ENCODE results near the gene RNF157. TPM values are rescaled to one million over a fixed set of nuclear protein-coding genes. Genes with fewer than 3 reads are reported as not detected.

Gene RNF157
- total and polyA plus RNA-seq, 3 experiments from 2014 or later: 10.7 to 13.9 (median 13.9) TPM

DNA sequence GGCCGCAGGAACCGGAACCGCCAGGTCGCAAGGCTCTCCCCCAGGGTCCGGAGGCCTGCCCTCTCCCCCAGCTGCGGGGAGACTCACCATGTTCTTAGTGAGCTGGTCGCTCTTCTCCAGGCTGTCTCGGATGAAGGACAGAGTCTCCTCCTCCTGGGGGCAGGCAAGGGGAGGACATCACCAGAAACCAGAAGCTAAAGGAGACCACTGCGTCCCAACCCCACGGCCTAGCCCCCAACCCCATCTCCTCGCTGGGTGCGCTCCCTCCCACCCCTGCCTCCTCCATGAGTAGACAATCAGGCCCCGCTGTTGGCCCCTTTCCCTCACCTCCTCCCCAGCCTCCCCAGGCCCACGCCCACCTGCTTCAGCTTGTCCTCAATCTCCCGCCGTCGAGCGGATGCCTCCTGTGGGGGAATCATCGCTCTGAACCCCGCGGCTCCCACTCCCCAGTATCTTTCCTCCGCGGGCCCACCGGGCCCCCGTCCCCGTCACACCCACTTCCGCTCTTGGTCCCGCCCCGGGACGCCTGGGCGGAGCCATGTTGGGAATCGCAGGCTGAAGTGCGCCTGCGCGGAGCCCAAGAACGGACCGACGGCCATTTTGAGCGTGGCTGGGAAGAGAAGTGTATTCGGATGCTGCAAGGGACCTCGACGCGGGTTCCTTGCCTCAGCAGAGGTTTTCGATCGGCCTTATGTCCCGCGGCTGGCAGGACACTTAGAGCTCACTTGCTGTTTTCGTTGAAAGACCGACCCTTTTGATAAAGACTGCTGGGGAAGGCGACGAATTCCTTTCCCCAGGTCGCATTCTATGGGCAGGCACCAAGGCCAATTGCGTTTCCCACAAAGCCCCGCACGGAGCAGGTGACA, 136.8 kb downstream of the RNF157 start, which contains the start of gene EXOC7:
Gene EXOC7 (minus strand): TSS at position 514 of the 866 bp plus-strand sequence. CDS start 95 bp downstream, at position 419.
- DNase-seq: peak; percentile 89 to 95 (median 90)
- no peaks in the 10 kb centered on the region for H3K9me3 ChIP-seq (ENCODE audit: low read length)
- peaks cover 0 to 41% (median 7%) of the 10 kb centered on the region in 3 donors for H3K36me3 Mint-ChIP-seq
- H3K36me3 ChIP-seq (ENCODE audit: insufficient read depth, low read length): peaks cover 5% of the 10 kb centered on the region
- POLR2A ChIA-PET: interaction anchor here (0.6 to 1.6 kb wide), 6 partner anchors 29 to 248 kb away, joined by 3 to 5 read pairs (median 4); partner anchors contain the start of gene WBP2
- H3K27me3 ChIP-seq (ENCODE audit: insufficient read depth, low read length, poor library complexity, severe bottlenecking): no peaks in the 10 kb centered on the region
- CTCF ChIA-PET: interaction anchor here (0.7 to 6.6 kb wide), 11 partner anchors 10 to 198 kb away, joined by 3 to 30 read pairs (median 3); no protein-coding TSS in a partner anchor
- H3K4me1 ChIP-seq (ENCODE audit: insufficient read depth, low read length): peaks cover 17% of the 10 kb centered on the region
- H3K4me3 Mint-ChIP-seq: peak within 1 kb of the TSS; percentile 92 to 98 (median 96)
- H3K27me3 Mint-ChIP-seq: peaks cover 0 to 2% of the 10 kb centered on the region in 2 donors
- H3K4me3 ChIP-seq (ENCODE audit: low read length): peak within 1 kb of the TSS; percentile 77
- no peaks in the 10 kb centered on the region for H3K9me3 Mint-ChIP-seq
- H3K27ac Mint-ChIP-seq: peak within 1 kb of the TSS; percentile 90 to 99 (median 98)
- H3K27ac ChIP-seq (ENCODE audit: low read depth, low read length): peak within 1 kb of the TSS; percentile 70
- H3K4me1 Mint-ChIP-seq: peaks cover 23 to 40% (median 34%) of the 10 kb centered on the region in 3 donors

GRCh38 chr17:76102944-76103273, 137.4 kb downstream of the RNF157 start:
- DNase-seq: no peak
- Histone ChIP-seq H3K27ac (ENCODE audit: low read depth, low read length) (peak overlapping the region; percentile 70), H3K36me3 (ENCODE audit: insufficient read depth, low read length) (peaks cover 5% of the 10 kb centered on the region), H3K4me1 (ENCODE audit: insufficient read depth, low read length) (peaks cover 17% of the 10 kb centered on the region), H3K27me3 (ENCODE audit: insufficient read depth, low read length, poor library complexity, severe bottlenecking) (no peaks in the 10 kb centered on the region), H3K9me3 (ENCODE audit: low read length) (no peaks in the 10 kb centered on the region), H3K4me3 (ENCODE audit: low read length) (peak overlapping the region; percentile 77)
- H3K4me3 Mint-ChIP-seq: peak overlapping the region; percentile 92 to 98 (median 96)
- no peaks in the 10 kb centered on the region for H3K9me3 Mint-ChIP-seq
- ChIA-PET POLR2A (interaction anchor here (0.6 to 1.6 kb wide), 6 partner anchors 16 to 164 kb away, joined by 3 to 5 read pairs (median 4); no protein-coding TSS in a partner anchor), CTCF (interaction anchor here (0.7 to 6.6 kb wide), 6 partner anchors 75 to 305 kb away, joined by 3 to 30 read pairs (median 3); no protein-coding TSS in a partner anchor)
- peaks cover 0 to 46% (median 7%) of the 10 kb centered on the region in 3 donors for H3K36me3 Mint-ChIP-seq
- peak overlapping the region; percentile 90 to 99 (median 98) for H3K27ac Mint-ChIP-seq
- peaks cover 0 to 2% of the 10 kb centered on the region in 2 donors for H3K27me3 Mint-ChIP-seq
- H3K4me1 Mint-ChIP-seq: peaks cover 23 to 40% (median 34%) of the 10 kb centered on the region in 3 donors

DNA sequence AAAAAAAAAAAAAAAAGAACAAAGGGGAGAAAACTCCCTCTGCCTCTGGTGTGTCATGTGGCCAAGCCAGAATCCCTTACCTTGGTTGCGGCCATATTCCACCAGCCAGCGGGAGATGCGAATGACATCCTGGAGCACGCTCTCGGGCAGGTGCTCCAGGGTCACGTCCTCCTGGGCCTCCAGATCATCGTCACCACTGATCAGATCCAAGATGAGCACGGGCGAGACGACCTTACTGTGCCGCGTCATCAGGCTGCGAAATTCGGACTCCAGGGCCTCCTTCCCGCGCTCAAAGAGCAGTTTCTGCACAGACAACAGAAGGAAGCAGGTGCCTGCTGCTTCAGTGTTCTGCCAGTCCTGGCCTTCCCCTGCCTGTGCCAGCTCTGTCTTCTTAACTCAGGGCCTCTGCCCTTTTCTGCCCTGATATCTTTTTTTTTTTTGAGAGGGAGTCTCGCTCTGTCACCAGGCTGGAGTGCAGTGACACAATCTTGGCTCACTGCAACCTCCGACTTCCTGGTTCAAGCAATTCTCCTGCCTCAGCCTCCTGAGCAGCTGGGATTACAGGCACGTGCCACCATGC, 142.5 kb downstream of the RNF157 start:
- H3K4me3 Mint-ChIP-seq: no peak overlapping the region
- peaks cover 15 to 29% (median 27%) of the 10 kb centered on the region in 3 donors for H3K4me1 Mint-ChIP-seq
- H3K9me3 Mint-ChIP-seq: no peaks in the 10 kb centered on the region
- H3K4me3 ChIP-seq (ENCODE audit: low read length): no peak overlapping the region
- H3K36me3 ChIP-seq (ENCODE audit: insufficient read depth, low read length): peaks cover 38% of the 10 kb centered on the region
- ChIA-PET POLR2A (interaction anchor here (0.7 kb wide), 1 partner anchor 8 kb away, joined by 4 read pairs; no protein-coding TSS in a partner anchor), CTCF (no interaction called here)
- H3K4me1 ChIP-seq (ENCODE audit: insufficient read depth, low read length): peaks cover 8% of the 10 kb centered on the region
- no peak for DNase-seq
- no peaks in the 10 kb centered on the region for H3K27me3 Mint-ChIP-seq
- H3K9me3 ChIP-seq (ENCODE audit: low read length): no peaks in the 10 kb centered on the region
- peak overlapping the region in 1 of 8 donors; percentile 15 for H3K27ac Mint-ChIP-seq
- no peaks in the 10 kb centered on the region for H3K27me3 ChIP-seq (ENCODE audit: insufficient read depth, low read length, poor library complexity, severe bottlenecking)
- H3K36me3 Mint-ChIP-seq: peaks cover 0 to 76% (median 14%) of the 10 kb centered on the region in 3 donors
- no peak overlapping the region for H3K27ac ChIP-seq (ENCODE audit: low read depth, low read length)

GRCh38 chr17:76095943-76096342, 144.3 kb downstream of the RNF157 start:
- no peak overlapping the region for H3K27ac ChIP-seq (ENCODE audit: low read depth, low read length)
- POLR2A ChIA-PET: no interaction called here
- Mint-ChIP-seq H3K27ac (peak overlapping the region in 1 of 8 donors; percentile 12), H3K36me3 (peaks cover 0 to 78% (median 11%) of the 10 kb centered on the region in 3 donors), H3K4me1 (peaks cover 7 to 15% (median 12%) of the 10 kb centered on the region in 3 donors), H3K4me3 (peak overlapping the region in 1 of 7 donors; percentile 40), H3K27me3 (no peaks in the 10 kb centered on the region), H3K9me3 (no peaks in the 10 kb centered on the region)
- no peaks in the 10 kb centered on the region for H3K27me3 ChIP-seq (ENCODE audit: insufficient read depth, low read length, poor library complexity, severe bottlenecking)
- H3K4me1 ChIP-seq (ENCODE audit: insufficient read depth, low read length): no peaks in the 10 kb centered on the region
- DNase-seq: no peak
- no peaks in the 10 kb centered on the region for H3K9me3 ChIP-seq (ENCODE audit: low read length)
- H3K4me3 ChIP-seq (ENCODE audit: low read length): no peak overlapping the region
- peaks cover 34% of the 10 kb centered on the region for H3K36me3 ChIP-seq (ENCODE audit: insufficient read depth, low read length)
- CTCF ChIA-PET: interaction anchor here (1.1 to 2.5 kb wide), 5 partner anchors 11 to 204 kb away, joined by 3 to 7 read pairs (median 3); no protein-coding TSS in a partner anchor

DNA sequence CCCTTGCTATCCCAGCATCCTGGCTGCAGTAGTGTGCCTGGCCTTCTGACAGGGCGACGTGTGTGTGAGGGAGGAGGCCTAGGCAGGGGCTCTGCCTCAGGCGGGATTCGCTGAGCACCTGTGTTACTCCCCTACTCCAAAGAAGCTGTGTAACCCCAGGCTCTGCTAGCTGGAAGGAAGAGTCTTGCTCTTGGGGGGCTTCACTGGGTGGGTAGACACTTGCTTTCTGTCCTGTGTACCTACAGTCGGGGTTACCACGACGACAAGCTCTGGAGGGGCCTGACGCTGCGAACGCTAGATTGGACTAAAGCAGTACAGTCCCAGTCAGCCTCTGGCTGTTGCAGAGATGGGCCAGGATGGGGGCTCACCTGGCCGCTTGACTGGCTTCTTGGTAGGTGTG, 146.2 kb downstream of the RNF157 start:
- Mint-ChIP-seq H3K36me3 (peaks cover 0 to 78% (median 8%) of the 10 kb centered on the region in 3 donors), H3K27me3 (peaks cover 0 to 1% of the 10 kb centered on the region in 2 donors), H3K4me1 (peaks cover 4 to 11% (median 5%) of the 10 kb centered on the region in 3 donors), H3K9me3 (no peaks in the 10 kb centered on the region), H3K27ac (peak overlapping the region in 2 of 8 donors; percentile 73 to 94), H3K4me3 (no peak overlapping the region)
- no peaks in the 10 kb centered on the region for H3K9me3 ChIP-seq (ENCODE audit: low read length)
- ChIA-PET POLR2A (interaction anchor here (0.7 kb wide), 1 partner anchor 291 kb away, joined by 3 read pairs; no protein-coding TSS in a partner anchor), CTCF (interaction anchor here (1.0 to 1.7 kb wide), 2 partner anchors 10 to 88 kb away, joined by 3 read pairs; no protein-coding TSS in a partner anchor)
- H3K27me3 ChIP-seq (ENCODE audit: insufficient read depth, low read length, poor library complexity, severe bottlenecking): no peaks in the 10 kb centered on the region
- no peaks in the 10 kb centered on the region for H3K4me1 ChIP-seq (ENCODE audit: insufficient read depth, low read length)
- H3K4me3 ChIP-seq (ENCODE audit: low read length): no peak overlapping the region
- DNase-seq: no peak
- no peak overlapping the region for H3K27ac ChIP-seq (ENCODE audit: low read depth, low read length)
- H3K36me3 ChIP-seq (ENCODE audit: insufficient read depth, low read length): peaks cover 46% of the 10 kb centered on the region

DNA sequence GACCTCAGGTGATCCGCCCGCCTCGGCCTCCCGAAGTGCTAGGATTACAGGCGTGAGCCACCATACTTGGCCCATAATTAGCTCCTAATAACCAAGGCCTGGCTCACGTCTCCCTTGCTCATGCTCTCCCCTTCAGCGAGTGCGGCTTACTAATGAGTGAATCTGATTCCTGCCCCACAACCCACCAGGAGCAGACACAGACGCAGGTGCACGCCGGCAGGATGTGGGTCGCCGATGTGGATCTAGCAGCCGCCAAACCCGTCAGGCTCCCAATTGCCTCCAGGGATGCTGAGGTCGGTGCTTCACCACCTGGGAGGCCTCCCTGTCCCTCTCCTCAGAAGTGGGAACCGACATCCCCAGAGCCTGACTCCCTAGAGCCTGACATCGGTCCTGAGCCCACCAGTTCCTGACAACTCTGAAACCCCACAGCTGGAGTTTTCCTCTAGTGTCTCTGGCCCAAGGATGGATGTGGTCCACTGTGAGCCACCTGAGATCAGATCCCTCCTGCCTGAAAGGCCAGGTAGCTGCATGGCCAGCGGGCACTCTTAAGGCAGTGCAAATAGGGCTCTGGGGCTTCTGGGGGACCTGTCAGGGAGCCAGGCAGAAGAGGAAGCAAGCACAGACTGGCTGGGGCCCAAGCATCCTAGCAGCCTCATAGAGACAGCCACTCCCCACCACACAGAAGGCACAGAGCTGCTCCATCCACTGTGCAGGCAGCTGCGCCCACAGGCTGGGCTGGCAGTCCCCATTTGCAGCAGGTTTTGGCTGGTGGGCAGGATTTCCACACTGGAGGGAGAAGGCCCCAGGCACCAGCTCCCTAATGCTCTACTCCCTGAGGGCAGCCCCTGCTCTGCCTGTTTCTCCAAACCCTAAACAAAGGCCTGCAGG, 147.5 kb downstream of the RNF157 start:
- Histone ChIP-seq H3K36me3 (ENCODE audit: insufficient read depth, low read length) (peaks cover 59% of the 10 kb centered on the region), H3K27ac (ENCODE audit: low read depth, low read length) (no peak overlapping the region), H3K9me3 (ENCODE audit: low read length) (no peaks in the 10 kb centered on the region), H3K27me3 (ENCODE audit: insufficient read depth, low read length, poor library complexity, severe bottlenecking) (no peaks in the 10 kb centered on the region), H3K4me1 (ENCODE audit: insufficient read depth, low read length) (no peaks in the 10 kb centered on the region), H3K4me3 (ENCODE audit: low read length) (no peak overlapping the region)
- ChIA-PET POLR2A (interaction anchor here (0.8 kb wide), 1 partner anchor 15 kb away, joined by 3 read pairs; no protein-coding TSS in a partner anchor), CTCF (interaction anchor here (1.0 to 1.7 kb wide), 3 partner anchors 11 to 87 kb away, joined by 3 read pairs; partner anchors contain the start of gene EXOC7)
- Mint-ChIP-seq H3K4me1 (peaks cover 4 to 11% (median 5%) of the 10 kb centered on the region in 3 donors), H3K27me3 (peaks cover 0 to 1% of the 10 kb centered on the region in 2 donors), H3K9me3 (no peaks in the 10 kb centered on the region), H3K36me3 (peaks cover 0 to 81% (median 8%) of the 10 kb centered on the region in 3 donors), H3K27ac (peak overlapping the region in 2 of 8 donors; percentile 15 to 78), H3K4me3 (no peak overlapping the region)
- no peak for DNase-seq

Data from CD8-positive, alpha-beta memory T cell (primary cell).